KBM-7 (cell line): ENCODE data around the gene APLF.
"Not testable (repeated sequence)": the region's sequence is repeated elsewhere in the genome, so short reads cannot be mapped to it uniquely, and the experiment has no call there.

Source experiments
- DNase-seq: peaks from one replicate; pipeline ENCODE4 v3.0.0-alpha.2; 2015
- in situ Hi-C: fragments of 300-500 bp; cut with MboI; formaldehyde crosslinking; loops from 2 replicates; pipeline ENCODE4 v1.14.3; 2020; ENCODE audit warnings: low sequenced_read_pairs, low pct_unique_long_range_greater_than_20kb, mixed read lengths

The APLF gene

DNA sequence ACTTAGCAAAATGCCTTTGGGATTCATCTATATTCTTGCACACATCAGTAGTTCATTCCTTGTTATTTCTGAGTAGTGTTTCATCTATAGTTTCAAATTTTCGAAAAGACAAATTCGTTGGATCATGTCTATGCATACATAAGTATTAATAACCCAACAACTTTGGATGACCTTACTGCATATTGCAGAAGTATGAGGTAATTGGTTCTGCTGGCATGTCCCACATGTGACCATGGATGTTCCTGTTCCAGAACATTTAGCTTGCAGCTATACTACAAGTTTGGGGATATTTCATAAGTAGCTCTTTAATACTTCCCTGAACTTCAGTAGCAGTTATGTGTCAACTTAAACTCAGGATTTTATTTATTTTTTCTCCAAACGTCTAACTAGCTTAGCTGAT, 44.9 kb downstream of the APLF start:
- in situ Hi-C loops: no loop called here
- DNase-seq: no peak

DNA sequence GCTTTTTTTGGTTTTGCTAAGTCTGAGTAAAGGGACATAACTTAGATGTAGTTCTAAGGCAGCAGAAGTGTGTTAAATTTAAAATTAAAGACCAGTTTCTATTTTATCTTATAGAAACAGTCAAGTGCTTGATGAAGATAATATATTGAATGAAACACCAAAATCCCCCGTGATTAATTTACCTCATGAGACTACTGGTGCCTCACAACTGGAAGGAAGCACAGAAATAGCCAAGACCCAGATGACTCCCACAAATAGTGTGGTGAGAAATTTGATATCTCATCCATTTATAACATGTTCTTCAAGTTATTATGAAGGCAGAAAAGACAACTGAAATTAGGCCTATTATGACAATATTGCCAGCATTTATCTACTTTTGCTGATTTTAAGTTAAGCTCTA, 45.6 kb downstream of the APLF start:
- DNase-seq: no peak
- in situ Hi-C loops: no loop called here

DNA sequence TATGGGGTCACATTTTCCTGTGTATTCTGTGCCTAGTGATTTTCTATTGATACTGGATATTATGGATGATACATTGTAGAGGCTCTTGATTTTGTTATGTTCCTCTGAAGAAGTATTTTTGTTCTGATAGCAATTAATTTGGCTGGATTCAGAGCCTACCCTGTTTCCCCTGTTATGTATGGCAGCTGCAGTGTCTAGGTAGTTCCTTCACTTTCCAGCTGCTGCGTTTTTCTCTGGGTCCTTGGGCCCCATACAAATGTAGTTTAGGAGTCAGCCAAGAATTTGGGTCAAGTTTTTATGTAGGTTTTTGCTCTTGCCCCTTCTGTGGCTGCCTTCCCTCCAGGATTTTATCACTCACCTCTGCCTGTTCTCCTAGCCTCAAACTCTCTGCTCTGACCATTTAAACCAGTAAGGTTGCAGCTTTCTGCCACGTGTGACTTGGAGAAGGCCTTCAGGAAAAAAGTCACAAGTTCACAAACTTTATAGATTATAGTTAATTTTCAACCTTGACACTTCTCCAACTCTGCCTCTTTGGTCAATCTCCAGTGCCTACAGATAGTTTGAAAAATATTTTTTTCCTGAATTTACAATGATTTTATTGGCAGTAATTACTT, 47.0 kb downstream of the APLF start:
- DNase-seq: no peak
- in situ Hi-C loops: no loop called here

DNA sequence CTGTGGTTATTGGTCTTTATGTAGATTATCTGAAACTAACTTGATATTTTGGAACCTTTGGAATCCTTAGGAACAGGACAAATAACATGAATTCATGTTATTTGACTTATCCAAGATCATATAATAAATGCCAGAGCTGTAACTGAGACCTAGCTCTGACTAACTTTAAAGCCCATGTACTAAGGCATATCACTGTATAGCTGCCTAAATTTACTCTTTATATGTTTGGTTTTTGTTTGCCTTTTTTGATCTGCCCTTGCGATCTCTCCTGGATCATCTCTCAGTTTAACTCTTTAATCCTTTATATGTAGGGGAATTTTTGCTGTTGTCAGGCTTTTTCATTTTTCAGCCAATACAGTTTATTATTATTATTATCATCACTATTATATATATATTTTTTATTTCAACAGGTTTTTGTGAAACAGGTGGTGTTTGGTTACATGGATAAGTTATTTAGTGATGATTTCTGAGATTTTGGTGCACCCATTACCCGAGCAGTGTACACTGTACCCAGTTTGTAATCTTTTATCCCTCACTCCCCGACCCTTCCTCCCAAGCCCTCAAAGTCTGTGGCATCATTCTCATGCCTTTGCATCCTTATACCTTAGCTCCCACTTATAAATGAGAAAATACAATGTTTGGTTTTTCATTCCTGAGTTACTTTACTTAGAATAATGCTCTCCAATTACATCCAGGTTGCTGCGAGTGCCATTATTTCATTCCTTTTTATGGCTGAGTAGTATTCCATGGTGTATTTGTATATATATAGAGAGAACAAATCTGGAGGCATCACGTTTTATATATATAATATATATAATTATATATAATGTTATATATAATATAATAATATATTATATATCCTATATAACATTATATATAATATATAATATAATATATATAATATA, 48.9 kb downstream of the APLF start:
- peak; percentile 37 for DNase-seq
- in situ Hi-C loops: no loop called here

DNA sequence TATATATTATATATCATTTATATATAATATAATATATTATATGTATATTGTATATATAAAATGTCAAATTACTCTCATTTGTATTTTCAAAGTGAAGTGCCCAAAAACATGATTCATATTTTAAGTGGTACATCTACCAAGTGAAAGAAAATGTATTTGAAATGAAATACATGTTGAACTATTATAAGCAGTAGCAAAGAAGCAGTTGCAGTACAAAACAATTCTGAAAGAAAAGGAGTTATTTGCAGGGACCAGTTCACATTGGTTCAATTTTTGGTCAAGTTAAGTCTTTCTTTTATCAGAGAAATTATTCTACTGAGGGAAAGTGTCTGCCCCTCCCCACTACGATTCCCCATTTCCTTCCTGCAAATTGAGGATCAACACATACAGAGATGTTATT, 51.9 kb downstream of the APLF start:
- in situ Hi-C loops: no loop called here
- DNase-seq: peak; percentile 30

DNA sequence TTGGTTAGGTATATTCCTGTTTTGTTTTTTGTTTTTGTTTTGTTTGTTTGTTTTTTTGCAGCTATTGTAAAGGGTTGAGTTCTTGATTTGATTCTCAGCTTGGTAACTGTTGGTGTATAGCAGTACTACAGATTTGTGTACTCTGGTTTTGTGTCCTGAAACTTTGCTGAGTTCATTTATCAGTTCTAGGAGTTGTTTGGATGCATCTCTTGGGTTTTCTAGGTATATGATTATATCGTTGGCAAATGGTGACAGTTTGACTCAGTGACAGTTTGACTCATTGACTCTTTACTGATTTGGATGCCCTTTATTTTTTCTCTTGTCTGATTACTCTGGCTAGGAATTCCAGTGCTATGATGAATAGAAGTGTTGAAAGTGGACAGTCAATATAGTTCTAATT, 53.7 kb downstream of the APLF start:
- in situ Hi-C loops: no loop called here
- no peak for DNase-seq

DNA sequence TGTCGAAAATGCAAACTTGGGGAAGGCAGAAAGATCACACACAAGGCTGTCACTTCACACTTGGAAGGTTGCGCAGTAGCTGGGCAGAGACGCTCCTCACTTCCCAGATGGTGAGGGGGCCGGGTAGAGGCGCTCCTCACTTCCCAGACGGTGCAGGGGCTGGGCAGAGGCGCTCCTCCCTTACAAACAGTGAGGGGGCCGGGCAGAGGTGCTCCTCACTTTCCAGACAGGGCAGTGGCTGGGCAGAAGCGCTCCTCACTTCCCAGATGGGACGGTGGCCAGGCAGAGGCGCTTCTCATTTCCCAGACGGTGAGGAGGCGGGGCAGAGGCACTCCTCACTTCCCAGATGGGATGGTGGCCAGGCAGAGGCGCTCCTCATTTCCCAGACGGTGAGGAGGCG, 59.6 kb downstream of the APLF start:
- DNase-seq, in situ Hi-C loops: not testable (repeated sequence)

DNA sequence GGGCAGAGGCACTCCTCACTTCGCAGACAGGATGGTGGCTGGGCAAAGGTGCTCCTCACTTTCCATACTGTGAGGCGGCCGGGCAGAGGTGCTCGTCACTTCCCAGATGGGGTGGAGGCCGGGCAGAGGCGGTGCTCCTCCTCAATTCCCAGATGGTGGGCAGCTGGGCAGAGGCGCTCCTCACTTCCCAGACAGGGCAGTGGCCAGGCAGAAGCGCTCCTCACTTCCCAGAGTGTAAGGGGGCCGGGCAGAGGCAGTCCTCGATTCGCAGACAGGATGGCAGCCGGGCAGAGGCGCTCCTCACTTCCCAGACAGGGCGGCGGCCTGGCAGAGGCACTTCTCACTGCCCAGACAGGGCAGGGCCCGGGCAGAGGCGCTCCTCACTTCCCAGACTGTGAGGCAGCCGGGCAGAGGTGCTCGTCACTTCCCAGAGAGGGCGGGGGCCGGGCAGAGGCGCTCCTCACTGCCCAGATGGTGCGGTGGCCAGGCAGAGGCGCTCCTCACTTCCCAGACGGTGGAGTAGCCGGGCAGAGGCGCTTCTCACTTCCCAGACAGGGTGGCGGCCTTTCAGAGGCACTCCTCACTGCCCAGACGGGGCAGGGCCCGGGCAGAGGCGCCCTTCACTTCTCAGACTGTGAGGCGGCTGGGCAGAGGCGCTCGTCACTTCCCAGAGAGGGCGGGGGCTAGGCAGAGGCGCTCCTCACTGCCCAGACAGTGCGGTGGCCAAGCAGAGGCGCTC, 60.1 kb downstream of the APLF start:
- in situ Hi-C loops: not testable (repeated sequence)

DNA sequence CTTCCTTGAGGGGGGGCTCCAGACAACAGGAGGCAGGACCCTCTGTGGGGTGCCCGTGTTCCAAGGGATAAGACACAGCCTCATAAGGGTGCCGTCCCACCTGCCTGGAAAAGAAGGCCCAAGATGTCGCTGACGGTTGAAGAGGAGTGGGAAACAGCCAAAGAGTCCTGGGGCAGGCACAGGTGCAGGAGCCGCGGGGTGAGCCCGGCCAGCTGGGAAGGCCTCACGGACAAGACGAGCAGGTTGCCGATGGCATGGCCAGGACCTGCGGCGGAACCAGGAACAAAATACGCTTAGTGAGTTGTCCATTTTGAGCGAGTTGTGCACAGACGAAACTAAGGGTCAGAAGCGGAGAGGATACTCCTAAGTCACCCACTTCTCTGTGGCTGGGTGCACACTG, 61.8 kb downstream of the APLF start:
- DNase-seq, in situ Hi-C loops: not testable (repeated sequence)

More for the DNA sequence above, 60.1 kb downstream of the APLF start:
- DNase-seq: not testable (repeated sequence)

DNA sequence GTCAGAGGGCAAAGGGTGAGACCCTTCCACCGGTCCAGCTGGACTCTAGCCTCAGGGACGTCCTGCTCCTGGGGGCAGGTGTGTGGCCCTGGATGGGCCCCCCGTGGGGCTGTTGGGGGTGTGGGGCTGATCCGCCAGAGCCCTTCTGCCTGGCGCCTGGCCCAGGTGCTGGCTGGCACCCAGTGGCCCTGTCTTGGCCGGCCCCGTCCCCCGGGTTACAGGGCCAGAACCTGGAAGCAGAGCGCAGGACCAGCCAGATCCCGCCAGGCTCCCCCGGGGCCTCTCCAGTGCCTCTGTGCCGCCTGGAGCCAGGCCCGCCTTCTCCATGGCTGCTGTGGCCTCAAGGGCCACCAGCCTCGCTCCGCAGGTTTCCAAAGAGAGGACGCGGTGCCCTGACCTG, 62.3 kb downstream of the APLF start:
- in situ Hi-C loops, DNase-seq: not testable (repeated sequence)

DNA sequence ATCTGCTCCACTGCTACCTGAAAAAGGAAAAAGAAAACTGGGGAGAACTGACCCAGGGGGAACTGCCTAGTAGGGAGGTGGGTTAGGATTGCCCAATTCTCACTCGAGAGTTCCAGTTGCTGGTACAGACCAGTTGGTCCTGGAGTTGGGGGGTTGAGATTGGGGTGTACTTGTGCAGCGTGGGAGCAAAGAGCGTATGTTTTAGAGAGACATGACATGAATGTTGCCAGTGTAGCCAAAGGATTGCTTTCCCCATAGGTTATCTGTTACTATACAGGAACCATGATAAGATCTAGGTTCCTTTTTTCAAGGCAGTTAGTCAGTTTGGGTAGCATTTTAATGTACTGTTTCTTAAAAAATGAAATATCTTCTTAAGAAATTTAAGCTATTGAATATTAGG, 68.6 kb downstream of the APLF start:
- DNase-seq: peak; percentile 73
- in situ Hi-C loops: no loop called here

DNA sequence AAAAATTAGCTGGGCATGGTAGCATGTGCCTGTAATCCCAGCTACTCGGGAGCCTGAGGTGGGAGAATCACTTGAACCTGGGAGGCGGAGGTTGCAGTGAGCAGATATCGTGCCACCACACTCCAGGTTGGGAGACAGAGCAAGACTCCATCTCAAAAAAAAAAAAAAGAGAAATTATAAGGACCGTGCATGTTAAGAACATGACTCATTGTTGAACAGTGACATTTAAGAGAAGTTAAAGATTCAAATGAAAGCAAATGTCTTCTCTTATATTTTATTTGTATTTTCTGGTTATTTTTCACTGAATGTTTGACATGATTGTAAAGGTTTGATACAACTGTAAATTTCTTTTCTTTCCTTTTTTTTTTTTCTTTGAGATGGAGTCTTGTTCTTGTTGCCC, 69.6 kb downstream of the APLF start:
- in situ Hi-C loops: no loop called here
- no peak for DNase-seq

DNA sequence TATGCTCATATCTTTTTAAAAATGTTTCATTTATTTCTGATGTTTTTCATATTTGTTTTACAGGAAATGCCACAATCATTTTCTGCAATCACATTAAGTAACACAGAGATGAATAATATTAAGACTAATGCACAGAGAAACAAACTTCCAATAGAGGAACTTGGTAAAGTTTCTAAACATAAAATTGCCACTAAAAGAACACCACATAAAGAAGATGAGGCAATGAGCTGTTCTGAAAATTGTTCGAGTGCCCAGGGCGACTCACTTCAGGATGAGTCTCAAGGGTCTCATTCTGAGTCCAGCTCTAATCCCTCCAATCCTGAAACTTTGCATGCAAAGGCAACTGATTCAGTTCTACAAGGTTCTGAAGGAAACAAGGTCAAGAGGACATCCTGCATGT, 70.4 kb downstream of the APLF start:
- in situ Hi-C loops: no loop called here
- DNase-seq: no peak

DNA sequence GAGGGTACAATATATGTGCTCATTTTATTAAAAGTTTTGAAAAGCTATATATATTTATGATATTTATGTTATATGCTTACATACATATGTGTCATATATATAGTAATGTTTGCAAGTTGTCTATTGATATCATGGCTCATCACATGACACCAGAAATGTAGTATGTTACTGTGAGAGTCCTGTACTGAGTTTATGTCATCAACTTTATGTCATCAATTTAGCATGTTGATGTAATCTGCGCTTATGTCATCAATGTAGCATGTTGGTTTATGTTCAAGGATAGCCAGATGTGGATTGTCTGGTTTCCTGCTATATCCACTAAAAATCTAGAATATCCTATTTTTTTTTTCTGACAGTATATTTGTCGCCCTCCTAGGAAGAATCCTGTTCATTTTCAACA, 77.4 kb downstream of the APLF start:
- in situ Hi-C loops: no loop called here
- DNase-seq: no peak

DNA sequence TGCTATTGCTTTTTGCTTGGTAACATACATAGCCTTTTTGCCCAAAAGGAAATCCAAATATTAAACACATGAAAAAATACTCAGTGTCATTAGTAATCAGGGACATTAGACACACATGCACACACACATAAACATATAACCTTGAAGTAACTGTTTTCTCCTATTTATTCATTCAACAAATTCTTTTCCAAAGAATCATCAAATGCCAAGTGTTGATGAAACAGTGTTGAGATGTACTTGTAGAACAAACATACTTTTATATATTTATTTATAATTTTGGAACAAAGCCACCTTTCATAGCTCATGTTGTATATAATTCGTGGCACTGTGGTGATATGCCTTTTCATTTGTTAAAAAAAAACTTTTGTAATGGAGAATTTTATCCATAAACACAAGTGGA, 81.0 kb downstream of the APLF start:
- in situ Hi-C loops: no loop called here
- no peak for DNase-seq

DNA sequence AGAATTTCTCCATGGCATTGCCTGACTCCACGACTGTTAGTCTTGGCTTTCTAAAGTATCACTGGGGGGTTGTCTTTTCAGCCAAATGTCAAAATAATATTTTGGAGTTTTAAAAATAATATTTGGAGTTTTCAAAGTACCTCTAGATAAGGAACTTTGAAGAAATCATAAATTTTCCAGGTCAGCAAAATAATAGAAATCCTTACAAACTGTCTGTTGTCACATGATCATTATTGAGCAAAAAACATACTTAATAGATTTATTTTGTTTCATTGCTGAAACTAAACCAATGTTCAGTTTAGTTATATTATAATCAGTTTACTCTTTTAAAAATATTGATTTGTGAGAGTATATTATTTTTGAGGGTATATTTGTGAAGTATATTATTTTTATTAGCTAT, 85.7 kb downstream of the APLF start:
- DNase-seq: no peak
- in situ Hi-C loops: no loop called here

DNA sequence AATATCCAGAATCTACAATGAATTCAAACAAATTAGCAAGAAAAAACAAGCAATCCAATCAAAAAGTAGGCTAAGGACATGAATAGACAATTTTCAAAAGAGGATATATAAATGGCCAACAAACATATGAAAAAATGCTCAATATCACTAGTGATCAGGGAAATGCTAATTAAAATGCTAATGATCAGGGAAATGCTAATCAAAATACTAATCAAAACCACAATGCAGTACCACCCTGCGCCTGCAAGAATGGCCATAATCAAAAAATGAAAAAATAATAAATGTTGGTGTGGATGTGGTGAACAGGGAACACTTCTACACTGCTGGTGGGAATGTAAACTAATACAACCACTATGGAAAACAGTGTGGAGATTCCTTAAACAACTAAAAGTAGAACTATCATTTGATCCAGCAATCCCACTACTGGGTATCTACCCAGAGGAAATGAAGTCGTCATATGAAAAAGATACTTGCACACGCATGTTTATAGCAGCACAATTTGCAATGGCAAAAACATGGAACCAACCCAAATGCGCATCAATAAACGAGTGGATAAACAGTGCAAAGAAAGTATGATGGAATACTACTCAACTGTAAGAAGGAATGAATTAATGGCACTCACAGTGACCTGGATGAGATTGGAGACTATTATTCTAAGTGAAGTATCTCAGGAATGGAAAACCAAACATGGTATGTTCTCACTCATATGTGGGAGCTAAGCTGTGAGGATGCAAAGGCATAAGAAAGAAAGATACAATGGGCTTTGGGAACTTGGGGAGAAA, 88.2 kb downstream of the APLF start:
- in situ Hi-C loops, DNase-seq: not testable (repeated sequence)

DNA sequence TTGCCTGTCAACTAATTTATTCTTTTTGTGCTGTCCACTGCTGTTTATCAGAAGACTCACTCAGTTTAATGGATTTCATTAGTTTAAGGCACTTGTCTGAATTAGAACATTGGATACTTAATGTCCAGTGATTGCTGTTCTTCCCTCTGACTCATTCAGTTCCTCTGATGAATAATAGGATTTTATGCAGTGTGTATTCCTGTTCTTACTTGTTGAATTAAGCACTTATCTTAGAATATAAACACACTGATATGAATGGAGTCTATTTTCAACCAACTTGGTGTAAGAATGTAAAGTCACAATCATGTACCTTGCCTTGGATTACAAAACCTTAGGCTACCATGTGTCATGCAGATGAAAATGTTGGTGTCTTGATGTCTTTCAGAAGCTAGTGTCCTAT, 89.0 kb downstream of the APLF start:
- DNase-seq: no peak
- in situ Hi-C loops: no loop called here

DNA sequence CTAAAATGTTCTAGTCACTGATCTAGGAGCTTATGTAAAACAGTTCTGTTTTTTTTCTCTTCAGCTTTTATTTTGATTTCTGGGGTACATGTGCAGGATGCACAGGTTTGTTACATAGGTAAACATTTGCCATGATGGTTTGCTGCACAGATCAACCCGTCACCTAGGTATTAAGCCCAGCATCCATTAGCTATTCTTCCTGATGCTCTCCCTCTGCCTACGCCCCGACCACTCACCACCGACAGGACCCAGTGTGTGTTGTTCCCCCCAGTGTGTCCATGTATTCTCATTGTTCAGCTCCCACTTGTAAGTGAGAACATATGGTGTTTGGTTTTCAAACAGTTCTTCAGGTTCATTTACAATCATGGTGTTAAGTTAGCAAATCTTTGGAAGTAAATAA, 91.2 kb downstream of the APLF start:
- in situ Hi-C loops: no loop called here

More for the DNA sequence above, 91.2 kb downstream of the APLF start:
- no peak for DNase-seq
